Ovary (tissue), 9 donors: ENCODE data around the gene OPHN1. TPM values are rescaled to one million over a fixed set of nuclear protein-coding genes. Genes with fewer than 3 reads are reported as not detected.

Source experiments
- DNase-seq, 5 donors: peaks; one replicate each; pipeline ENCODE4 v3.0.0-alpha.2; 2019 to 2020
- H3K27ac ChIP-seq, 2 donors: fragments of 200-600 bp; one replicate each; pipeline versions ENCODE4 v1.5.1 to v1.8.0; 2019 to 2022
- H3K27me3 ChIP-seq: fragments of 200-600 bp; one replicate; pipeline ENCODE4 v1.8.0; 2022
- H3K36me3 ChIP-seq: fragments of 200-600 bp; sonication (generic); one replicate; pipeline ENCODE4 v1.5.1; 2019
- H3K4me1 ChIP-seq: one replicate; pipeline ENCODE4 v1.8.1; 2013; ENCODE audit warnings: mild to moderate bottlenecking, moderate library complexity; ENCODE audit not compliant: insufficient read depth
- H3K4me3 ChIP-seq: fragments of 200-600 bp; sonication (generic); one replicate; pipeline ENCODE4 v1.5.1; 2017
- H3K9me3 ChIP-seq, 2 donors: fragments of 200-600 bp in 1 of 2; sonication (generic) in 1 of 2; one replicate each; pipeline versions ENCODE4 v1.5.1 to v1.8.1; 2013 to 2019; ENCODE audit warnings: mild to moderate bottlenecking in 1 of 2, moderate library complexity in 1 of 2
- CTCF ChIP-seq, 3 donors: fragments of 450-650 bp in 2 of 3; fragments of 200-600 bp in 1 of 3; IDR thresholded peaks; one replicate each; pipeline versions ENCODE4 v1.5.1 to v1.8.0; 2016 to 2022; ENCODE audit warnings: antibody characterized with exemption in 3 of 3, mild to moderate bottlenecking in 1 of 3
- EP300 ChIP-seq: sonication (generic); formaldehyde crosslinking; IDR thresholded peaks from one replicate; pipeline ENCODE4 v1.6.1; 2017; ENCODE audit warnings: antibody characterized with exemption
- POLR2A ChIP-seq: fragments of 450-650 bp; IDR thresholded peaks from one replicate; pipeline ENCODE4 v1.6.1; 2017; ENCODE audit warnings: antibody characterized with exemption, mild to moderate bottlenecking, moderate library complexity
- WGBS, 3 donors: extraction: QIAGEN DNeasy Blood & Tissue Kit in 1 of 3; methylation state at CpG; one replicate each; pipeline versions ENCODE4 v1.1.5 to v1.1.7; 2013 to 2017; 5-methylcytosine and 5-hydroxymethylcytosine counted together
- intact Hi-C, 4 donors: fragments of 100-400 bp; cut with DNase I; formaldehyde crosslinking; loops; one replicate each; pipeline versions ENCODE4 v1.11.0 to v1.15.1; 2022 to 2023
- polyA plus RNA-seq, 2 donors: library from polyadenylated mRNA; stranded (reverse); fragments of 200-250 nt in 1 of 2; fragments of 350-450 nt in 1 of 2; fragmentation: Illumina TruSeq in 1 of 2; extraction: RNeasy Lipid Tissue Mini Kit (QIAGEN cat#74804) in 1 of 2; gene quantifications; one replicate each; pipeline ENCODE4 v1.2.3, GENCODE V29; 2013 to 2014
- total RNA-seq, 7 donors: library from RNA; depleted of rRNA in 2 of 7; stranded (reverse); fragments of >200 nt in 2 of 7; fragmentation: NEBNext Ultra II Directional in 3 of 7; extraction: Animal tissue kit (Norgen Biotek cat#: 25700) in 3 of 7; gene quantifications; one replicate each; pipeline versions ENCODE4 v1.1.0 to v1.2.4, GENCODE V29; 2016 to 2023
- donor health status: DM: no; HTN: no; CAD: no; lungs with moderate emphysema.
- donor health status: DM: no; HTN: no; CAD: no.
- donor health status: Bipolar disorder and iron deficiency.
- donor health status: DM: yes; HTN: yes; CAD: no.
- donor health status: DM: no; HTN: no; CAD: no.
- donor health status: DM: yes; HTN: yes; CAD: no.

Gene OPHN1
- total and polyA plus RNA-seq, 9 donors = 2.3 to 9.2 (median 6.9) TPM

- no peaks in the 10 kb centered on the region for H3K36me3 ChIP-seq
- 71 to 83% (median 83%) methylated on average over 2 of the region's 2 CpGs for WGBS, 3 donors
- no peak for TF ChIP-seq EP300
- TF ChIP-seq POLR2A = no peak
- no peak for TF ChIP-seq CTCF (IDR thresholded peaks at IDR 0.05)
Measured at GRCh38 chrX:68363984-68364383, 69.3 kb downstream of the OPHN1 start.

GRCh38 chrX:68358679-68359078 is 74.6 kb downstream of the OPHN1 start:
- DNase-seq = no peak
- no peaks in the 10 kb centered on the region for H3K36me3 ChIP-seq
- H3K27ac ChIP-seq = no peak overlapping the region
- H3K27me3 ChIP-seq = no peaks in the 10 kb centered on the region
- TF ChIP-seq CTCF (IDR thresholded peaks at IDR 0.05) (no peak), POLR2A (no peak), EP300 (no peak)
- intact Hi-C loops = no loop called here
- WGBS, 3 donors = 28 to 33% (median 31%) methylated on average over 1 of the region's 1 CpG
- H3K4me3 ChIP-seq = no peak overlapping the region
- H3K9me3 ChIP-seq = no peaks in the 10 kb centered on the region
- H3K4me1 ChIP-seq = no peaks in the 10 kb centered on the region

More at GRCh38 chrX:68363984-68364383, 69.3 kb downstream of the OPHN1 start:
- DNase-seq = no peak
- Histone ChIP-seq H3K27ac (no peak overlapping the region), H3K9me3 (no peaks in the 10 kb centered on the region), H3K4me3 (no peak overlapping the region), H3K4me1 (peaks cover 3% of the 10 kb centered on the region), H3K27me3 (no peaks in the 10 kb centered on the region)
- intact Hi-C loops = no loop called here

GRCh38 chrX:68355629-68355920 is 77.7 kb downstream of the OPHN1 start:
- H3K9me3 ChIP-seq = no peaks in the 10 kb centered on the region
- H3K4me1 ChIP-seq = no peaks in the 10 kb centered on the region
- H3K27ac ChIP-seq = no peak overlapping the region
- no peak for TF ChIP-seq POLR2A
- TF ChIP-seq EP300 = no peak
- TF ChIP-seq CTCF (IDR thresholded peaks at IDR 0.05) = no peak
- no peaks in the 10 kb centered on the region for H3K36me3 ChIP-seq
- no peak overlapping the region for H3K4me3 ChIP-seq
- no peaks in the 10 kb centered on the region for H3K27me3 ChIP-seq
- DNase-seq = no peak
- WGBS, 3 donors = 40 to 58% (median 50%) methylated on average over 4 of the region's 4 CpGs
- intact Hi-C loops = no loop called here

- no peak for DNase-seq
- Histone ChIP-seq H3K36me3 (no peaks in the 10 kb centered on the region), H3K27ac (no peak overlapping the region), H3K4me3 (no peak overlapping the region), H3K4me1 (no peaks in the 10 kb centered on the region), H3K27me3 (no peaks in the 10 kb centered on the region), H3K9me3 (no peaks in the 10 kb centered on the region)
- WGBS, 3 donors = 39 to 47% (median 41%) methylated on average over 3 of the region's 3 CpGs
- TF ChIP-seq EP300 (no peak), POLR2A (no peak), CTCF (IDR thresholded peaks at IDR 0.05) (no peak)
- intact Hi-C loops = no loop called here
Measured at GRCh38 chrX:68354879-68355628, 78.2 kb downstream of the OPHN1 start.
